Measurements from ENCODE around the gene NPTX1.

Gene NPTX1

GRCh38 chr17:80430446-80431245 is 45.8 kb downstream of the NPTX1 start:
- H3K27ac ChIP-seq: no peak overlapping the region
- no peak for DNase-seq (ENCODE audit: low read depth, low spot score)

GRCh38 chr17:80429356-80430275 is 46.8 kb downstream of the NPTX1 start:
- no peak for DNase-seq (ENCODE audit: low read depth, low spot score)
- H3K27ac ChIP-seq: no peak overlapping the region

GRCh38 chr17:80428796-80429195 is 47.6 kb downstream of the NPTX1 start:
- H3K27ac ChIP-seq: no peak overlapping the region
- no peak for DNase-seq (ENCODE audit: low read depth, low spot score)

DNA sequence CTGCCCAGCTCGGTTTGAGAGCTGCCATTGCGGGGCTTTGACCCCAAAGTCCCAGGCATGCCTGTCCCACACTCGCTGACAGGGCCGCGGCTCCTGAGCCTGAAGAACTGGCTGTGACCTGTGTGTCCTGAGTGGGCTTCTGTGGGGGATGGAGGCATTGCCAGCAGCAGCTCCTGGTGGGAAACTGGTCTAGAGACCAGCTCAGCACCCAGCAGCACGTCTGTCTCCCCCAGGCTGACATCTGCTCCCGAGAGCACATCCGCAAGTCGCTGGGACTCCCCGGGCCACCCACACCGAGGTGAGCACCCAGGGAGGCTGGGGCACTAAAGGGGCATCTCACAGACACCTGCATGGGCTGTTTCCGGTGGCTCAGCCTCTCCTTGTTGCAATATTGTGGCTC is 48.0 kb downstream of the NPTX1 start:
- H3K27ac ChIP-seq: no peak overlapping the region
- DNase-seq (ENCODE audit: low read depth, low spot score): no peak

GRCh38 chr17:80427366-80428282 is 48.8 kb downstream of the NPTX1 start:
- no peak for DNase-seq (ENCODE audit: low read depth, low spot score)
- H3K27ac ChIP-seq: no peak overlapping the region

DNA sequence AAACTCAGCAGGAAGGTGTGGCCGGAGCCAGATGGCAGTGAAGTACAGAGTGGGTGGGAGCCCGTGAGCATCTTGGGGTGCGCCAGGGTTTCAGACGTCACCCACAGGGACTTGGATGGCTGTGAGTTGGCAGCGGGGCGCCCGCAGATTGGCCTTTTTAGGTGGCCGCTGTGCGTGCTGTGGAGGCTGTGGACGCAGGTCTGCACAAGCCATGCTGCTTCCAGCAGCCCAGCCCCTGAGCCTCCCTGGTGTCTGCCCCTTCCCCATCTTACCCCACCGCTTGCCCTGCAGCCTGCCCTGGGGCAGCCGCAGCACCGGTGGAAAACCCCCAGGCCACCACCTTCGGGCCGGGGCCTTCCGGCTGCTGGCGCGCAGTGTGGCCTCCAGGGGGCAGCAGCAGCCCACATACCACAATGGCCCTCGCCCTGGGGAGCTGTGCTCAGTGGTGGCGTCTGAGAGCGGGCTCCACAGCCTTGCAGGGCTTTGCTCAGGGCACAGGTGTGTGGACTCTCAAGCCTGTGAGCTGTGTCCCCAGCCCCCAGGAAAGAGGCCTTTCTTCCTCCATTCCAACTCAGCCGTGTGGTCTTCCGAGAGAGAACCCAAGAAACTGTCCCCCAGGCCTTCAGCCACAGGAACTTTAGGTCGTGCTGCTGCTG is 49.6 kb downstream of the NPTX1 start:
- no peak for DNase-seq (ENCODE audit: low read depth, low spot score)
- H3K27ac ChIP-seq: no peak overlapping the region

- no peak overlapping the region for H3K27ac ChIP-seq
- no peak for DNase-seq (ENCODE audit: low read depth, low spot score)
Observed at GRCh38 chr17:80425835-80426426, 50.5 kb downstream of the NPTX1 start.

DNA sequence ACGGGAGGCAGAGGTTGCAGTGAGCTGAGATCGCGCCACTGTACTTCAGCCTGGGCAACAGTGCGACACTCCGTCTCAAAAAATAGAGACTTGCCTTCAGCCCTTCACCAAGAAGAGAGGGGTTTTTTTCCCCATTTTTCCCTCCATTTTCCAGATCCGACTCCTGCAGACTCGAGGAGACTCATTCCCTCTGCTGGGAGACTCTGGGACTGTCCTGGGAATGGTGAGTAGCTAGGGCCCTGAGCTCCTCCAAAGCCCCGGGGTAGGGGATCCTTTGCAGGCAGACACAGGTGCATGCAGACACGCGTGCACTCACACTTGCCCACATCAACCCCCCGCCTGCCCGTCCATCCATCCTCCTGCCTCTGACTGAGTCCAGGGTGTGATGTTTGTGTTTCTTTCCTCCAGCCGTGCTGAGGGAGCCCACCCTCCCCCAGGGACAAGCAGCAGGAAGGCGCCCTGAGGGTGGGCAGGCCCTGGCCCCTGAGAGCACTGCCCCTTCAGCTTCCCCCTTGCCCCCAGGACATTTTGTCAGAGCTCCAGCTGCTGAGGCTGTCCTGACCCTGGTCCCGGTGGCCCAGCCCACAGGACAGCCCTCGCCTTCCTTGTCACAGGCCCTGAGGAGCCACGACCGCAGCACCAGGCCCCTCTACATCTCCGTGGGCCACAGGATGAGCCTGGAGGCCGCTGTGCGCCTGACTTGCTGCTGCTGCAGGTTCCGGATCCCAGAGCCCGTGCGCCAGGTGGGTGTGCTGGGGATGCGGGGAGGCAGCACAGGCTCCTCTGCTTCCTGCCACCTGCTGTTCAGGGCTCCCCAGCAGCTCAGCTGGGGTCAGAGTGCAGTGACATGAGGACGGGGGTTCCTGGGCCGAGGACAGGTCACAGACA is 51.3 kb downstream of the NPTX1 start:
- no peak overlapping the region for H3K27ac ChIP-seq
- no peak for DNase-seq (ENCODE audit: low read depth, low spot score)

GRCh38 chr17:80424261-80424660 is 52.1 kb downstream of the NPTX1 start:
- H3K27ac ChIP-seq: no peak overlapping the region
- no peak for DNase-seq (ENCODE audit: low read depth, low spot score)

GRCh38 chr17:80423536-80424225 is 52.7 kb downstream of the NPTX1 start:
- no peak overlapping the region for H3K27ac ChIP-seq
- DNase-seq (ENCODE audit: low read depth, low spot score): no peak

DNA sequence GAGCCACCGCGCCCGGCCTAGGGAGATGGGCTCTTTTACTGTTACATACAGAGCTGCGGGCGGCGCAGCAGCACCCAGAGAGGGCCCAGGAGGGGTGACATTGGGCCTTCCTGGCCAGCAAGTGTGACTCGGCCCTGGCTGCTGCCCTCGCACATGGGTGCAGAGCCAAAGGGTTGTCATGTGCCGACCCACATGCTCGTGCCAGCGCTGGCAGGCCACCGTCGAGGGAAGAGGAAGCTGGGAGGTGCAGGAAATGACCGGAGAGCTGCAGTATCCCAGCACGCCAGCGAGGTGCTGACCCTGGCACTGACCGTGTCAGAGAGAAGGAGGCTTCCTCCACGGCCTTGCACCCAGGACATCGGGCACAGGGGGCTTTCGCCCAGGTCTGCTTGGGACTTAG is 53.4 kb downstream of the NPTX1 start:
- no peak for DNase-seq (ENCODE audit: low read depth, low spot score)
- H3K27ac ChIP-seq: no peak overlapping the region

GRCh38 chr17:80422276-80422675 is 54.1 kb downstream of the NPTX1 start:
- DNase-seq (ENCODE audit: low read depth, low spot score): no peak
- H3K27ac ChIP-seq: no peak overlapping the region

- no peak overlapping the region for H3K27ac ChIP-seq
- no peak for DNase-seq (ENCODE audit: low read depth, low spot score)
Observed at GRCh38 chr17:80421381-80422090, 54.9 kb downstream of the NPTX1 start.

GRCh38 chr17:80419255-80419654 is 57.2 kb downstream of the NPTX1 start:
- no peak overlapping the region for H3K27ac ChIP-seq

DNA sequence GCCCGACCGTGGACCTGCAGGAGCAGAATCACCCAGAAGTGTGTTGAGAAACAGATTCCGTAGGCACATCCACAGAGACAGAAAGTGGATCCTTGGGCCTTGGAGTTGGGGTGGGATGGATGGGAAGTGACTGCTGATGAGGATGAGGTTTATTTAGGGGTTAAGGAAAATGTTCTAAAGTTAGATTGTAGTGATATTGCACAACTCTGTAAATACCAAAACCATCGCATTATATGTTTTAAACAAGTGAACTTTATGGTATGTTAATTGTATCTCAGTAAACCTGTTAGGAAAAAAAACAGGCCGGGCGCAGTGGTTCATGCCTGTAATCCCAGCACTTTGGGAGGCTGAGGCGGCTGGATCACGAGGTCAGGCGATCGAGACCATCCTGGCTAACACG is 57.8 kb downstream of the NPTX1 start:
- no peak overlapping the region for H3K27ac ChIP-seq
- no peak for DNase-seq (ENCODE audit: low read depth, low spot score)

More at GRCh38 chr17:80419255-80419654, 57.2 kb downstream of the NPTX1 start:
- no peak for DNase-seq (ENCODE audit: low read depth, low spot score)

Measured in epithelial cell of prostate (primary cell).